HL-60 (cell line): ENCODE measurements around the gene C11orf98.
A peak's percentile ranks its signal among the peaks of the same experiment; 100 is the strongest.

Source experiments
- DNase-seq, 2 experiments: peaks; one replicate each; pipeline ENCODE4 v3.0.0-alpha.2; 2010 to 2020; ENCODE audit warnings: low read depth in 1 of 2, low spot score in 1 of 2
- H3K27ac ChIP-seq: fragments of 250-450 bp; sonication (Bioruptor Pico); replicated peaks from 2 replicates; pipeline ENCODE4 v1.5.1; 2020; ENCODE audit warnings: mild to moderate bottlenecking, moderate library complexity
- H3K27me3 ChIP-seq: fragments of 250-450 bp; sonication (Bioruptor Pico); 2 replicates; pipeline ENCODE4 v1.5.1; 2021; ENCODE audit warnings: mild to moderate bottlenecking, moderate library complexity; ENCODE audit not compliant: insufficient read depth, poor library complexity, severe bottlenecking
- H3K4me3 ChIP-seq: replicated peaks from 2 replicates; pipeline ENCODE4 v1.5.1; 2011; ENCODE audit warnings: mild to moderate bottlenecking, control low read depth, low read length; ENCODE audit not compliant: insufficient read depth
- GABPA ChIP-seq: IDR thresholded peaks from 2 replicates; pipeline ENCODE4 v1.6.1; 2012; ENCODE audit warnings: low read depth
- POLR2AphosphoS5 ChIP-seq: IDR thresholded peaks from 2 replicates; pipeline ENCODE4 v1.6.1; 2012; ENCODE audit warnings: low read depth
- SPI1 ChIP-seq: IDR thresholded peaks from 2 replicates; pipeline ENCODE4 v1.6.1; 2012; ENCODE audit warnings: low read depth, mild to moderate bottlenecking, borderline replicate concordance
- TF ChIP-seq, protein P1 (sequence below): IDR thresholded peaks from one replicate; pipeline ENCODE4 v1.5.1; 2011; ENCODE audit warnings: low read length, control low read depth, inconsistent platforms; ENCODE audit not compliant: insufficient read depth
- TF ChIP-seq, protein P2 (sequence below): IDR thresholded peaks from 2 replicates; pipeline ENCODE4 v1.6.1; 2012; ENCODE audit warnings: low read depth; ENCODE audit not compliant: insufficient replicate concordance

The C11orf98 gene

DNA sequence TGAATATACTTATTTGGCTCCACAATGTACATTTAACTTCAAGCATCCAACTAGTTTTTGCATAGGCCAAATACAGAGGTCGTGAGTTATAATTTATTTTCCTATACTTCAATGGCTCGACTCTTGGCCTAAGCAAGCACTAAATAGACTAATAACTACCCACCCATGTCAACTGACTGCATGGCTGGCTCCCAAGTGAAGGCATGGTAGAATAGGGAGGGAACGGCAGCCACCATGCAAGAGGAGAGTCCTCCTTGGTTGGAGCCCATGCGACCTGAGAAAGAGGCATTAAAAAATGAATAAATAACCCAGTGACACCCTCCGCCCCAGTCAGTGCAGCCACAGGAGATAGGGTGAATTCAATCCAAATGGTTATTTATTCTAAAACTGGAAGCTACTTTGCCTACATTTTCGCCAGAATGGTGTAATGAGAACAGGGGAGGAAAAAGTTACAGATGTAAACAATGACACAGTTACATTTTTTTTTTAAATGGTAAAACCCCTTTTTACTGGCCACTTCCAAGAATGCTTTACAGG is 47.3 kb upstream of the C11orf98 start:
- TF ChIP-seq, protein P1, sequence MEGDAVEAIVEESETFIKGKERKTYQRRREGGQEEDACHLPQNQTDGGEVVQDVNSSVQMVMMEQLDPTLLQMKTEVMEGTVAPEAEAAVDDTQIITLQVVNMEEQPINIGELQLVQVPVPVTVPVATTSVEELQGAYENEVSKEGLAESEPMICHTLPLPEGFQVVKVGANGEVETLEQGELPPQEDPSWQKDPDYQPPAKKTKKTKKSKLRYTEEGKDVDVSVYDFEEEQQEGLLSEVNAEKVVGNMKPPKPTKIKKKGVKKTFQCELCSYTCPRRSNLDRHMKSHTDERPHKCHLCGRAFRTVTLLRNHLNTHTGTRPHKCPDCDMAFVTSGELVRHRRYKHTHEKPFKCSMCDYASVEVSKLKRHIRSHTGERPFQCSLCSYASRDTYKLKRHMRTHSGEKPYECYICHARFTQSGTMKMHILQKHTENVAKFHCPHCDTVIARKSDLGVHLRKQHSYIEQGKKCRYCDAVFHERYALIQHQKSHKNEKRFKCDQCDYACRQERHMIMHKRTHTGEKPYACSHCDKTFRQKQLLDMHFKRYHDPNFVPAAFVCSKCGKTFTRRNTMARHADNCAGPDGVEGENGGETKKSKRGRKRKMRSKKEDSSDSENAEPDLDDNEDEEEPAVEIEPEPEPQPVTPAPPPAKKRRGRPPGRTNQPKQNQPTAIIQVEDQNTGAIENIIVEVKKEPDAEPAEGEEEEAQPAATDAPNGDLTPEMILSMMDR: no peak
- TF ChIP-seq, protein P2, sequence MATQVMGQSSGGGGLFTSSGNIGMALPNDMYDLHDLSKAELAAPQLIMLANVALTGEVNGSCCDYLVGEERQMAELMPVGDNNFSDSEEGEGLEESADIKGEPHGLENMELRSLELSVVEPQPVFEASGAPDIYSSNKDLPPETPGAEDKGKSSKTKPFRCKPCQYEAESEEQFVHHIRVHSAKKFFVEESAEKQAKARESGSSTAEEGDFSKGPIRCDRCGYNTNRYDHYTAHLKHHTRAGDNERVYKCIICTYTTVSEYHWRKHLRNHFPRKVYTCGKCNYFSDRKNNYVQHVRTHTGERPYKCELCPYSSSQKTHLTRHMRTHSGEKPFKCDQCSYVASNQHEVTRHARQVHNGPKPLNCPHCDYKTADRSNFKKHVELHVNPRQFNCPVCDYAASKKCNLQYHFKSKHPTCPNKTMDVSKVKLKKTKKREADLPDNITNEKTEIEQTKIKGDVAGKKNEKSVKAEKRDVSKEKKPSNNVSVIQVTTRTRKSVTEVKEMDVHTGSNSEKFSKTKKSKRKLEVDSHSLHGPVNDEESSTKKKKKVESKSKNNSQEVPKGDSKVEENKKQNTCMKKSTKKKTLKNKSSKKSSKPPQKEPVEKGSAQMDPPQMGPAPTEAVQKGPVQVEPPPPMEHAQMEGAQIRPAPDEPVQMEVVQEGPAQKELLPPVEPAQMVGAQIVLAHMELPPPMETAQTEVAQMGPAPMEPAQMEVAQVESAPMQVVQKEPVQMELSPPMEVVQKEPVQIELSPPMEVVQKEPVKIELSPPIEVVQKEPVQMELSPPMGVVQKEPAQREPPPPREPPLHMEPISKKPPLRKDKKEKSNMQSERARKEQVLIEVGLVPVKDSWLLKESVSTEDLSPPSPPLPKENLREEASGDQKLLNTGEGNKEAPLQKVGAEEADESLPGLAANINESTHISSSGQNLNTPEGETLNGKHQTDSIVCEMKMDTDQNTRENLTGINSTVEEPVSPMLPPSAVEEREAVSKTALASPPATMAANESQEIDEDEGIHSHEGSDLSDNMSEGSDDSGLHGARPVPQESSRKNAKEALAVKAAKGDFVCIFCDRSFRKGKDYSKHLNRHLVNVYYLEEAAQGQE: no peak
- TF ChIP-seq GABPA (no peak), SPI1 (no peak), POLR2AphosphoS5 (no peak)
- Histone ChIP-seq H3K4me3 (no peak overlapping the region), H3K27me3 (no peaks in the 10 kb centered on the region), H3K27ac (no peak overlapping the region)
- DNase-seq: no peak

DNA sequence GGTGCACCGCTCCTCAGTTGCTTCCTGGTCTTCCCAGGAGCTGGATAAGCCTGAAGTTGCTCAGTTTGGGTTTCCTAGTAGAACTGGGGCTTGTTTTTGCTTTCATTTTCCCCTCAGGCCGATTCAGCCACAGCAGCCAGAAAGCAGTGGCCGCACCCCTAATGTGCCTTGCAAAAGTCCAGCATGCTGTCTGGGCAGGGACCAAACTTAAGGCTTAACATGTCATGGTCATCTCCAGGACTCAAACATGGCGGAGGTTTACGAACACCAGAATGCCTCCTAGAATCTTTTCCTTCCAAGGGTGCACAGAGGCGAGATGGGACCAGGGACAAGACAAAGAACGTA is 45.0 kb upstream of the C11orf98 start:
- Histone ChIP-seq H3K27me3 (no peaks in the 10 kb centered on the region), H3K27ac (peak overlapping the region; percentile 88), H3K4me3 (peak overlapping the region; percentile 22)
- DNase-seq: no peak
- TF ChIP-seq SPI1: no peak
- no peak; the same call in 1 of the 2 replicates for TF ChIP-seq POLR2AphosphoS5
- TF ChIP-seq, protein P1: no peak
- TF ChIP-seq, protein P2: no peak
- no peak for TF ChIP-seq GABPA

DNA sequence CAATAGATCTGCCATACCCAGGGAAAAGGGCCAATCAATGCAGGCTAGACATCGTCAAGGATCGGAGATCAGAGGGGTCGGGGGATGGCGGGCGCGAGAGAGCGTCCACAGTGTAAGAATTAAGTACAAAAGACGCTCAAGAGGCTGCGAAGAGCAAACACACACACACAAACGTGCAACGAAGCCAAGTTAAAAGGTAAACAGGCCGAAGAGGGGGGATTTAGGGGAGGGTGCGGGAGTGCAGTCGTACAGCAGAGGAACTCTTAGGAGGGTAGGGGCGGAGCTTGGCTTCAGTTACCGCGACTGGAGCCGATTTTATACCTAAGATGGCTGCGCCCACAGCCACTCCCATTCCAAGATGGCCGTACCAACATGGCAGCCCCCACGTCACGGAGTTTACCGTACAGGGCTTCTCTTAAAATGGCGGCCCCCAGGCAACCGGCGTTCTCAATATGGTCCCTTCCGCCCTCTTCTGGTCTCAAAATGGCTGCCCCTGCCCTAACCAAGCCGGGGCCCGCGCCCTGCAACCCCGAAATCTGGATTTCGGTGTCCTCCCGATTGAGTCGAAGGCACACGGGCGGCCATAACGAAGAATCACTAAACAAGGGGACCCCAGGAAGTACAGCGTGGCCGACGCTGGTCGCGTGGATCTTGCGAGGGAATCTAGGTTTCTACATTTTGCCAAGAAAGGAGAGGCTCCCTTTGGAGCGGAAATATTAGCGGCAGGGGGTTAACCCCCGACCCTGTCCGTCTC is 44.4 kb upstream of the C11orf98 start:
- Histone ChIP-seq H3K27me3 (no peaks in the 10 kb centered on the region), H3K4me3 (peak overlapping the region; percentile 49), H3K27ac (peak overlapping the region; percentile 88)
- TF ChIP-seq SPI1 (peak; percentile 26; the same call in 1 of the 2 replicates), POLR2AphosphoS5 (peak; percentile 90), GABPA (peak; percentile 69; the same call in 1 of the 2 replicates)
- TF ChIP-seq, protein P1: no peak
- TF ChIP-seq, protein P2: peak; percentile 69
- DNase-seq: peak; percentile 92 to 98
